K562 (cell line): Measurements from ENCODE around the gene ARMH4. TPM values are rescaled to one million over a fixed set of nuclear protein-coding genes. Genes with fewer than 3 reads are reported as not detected.

Experiments
- MED1 ChIP-seq: sonication (generic); formaldehyde crosslinking; IDR thresholded peaks from 2 replicates; pipeline ENCODE4 v1.8.1; 2023; ENCODE audit warnings: missing genetic modification reagents, borderline replicate concordance
- TRIM24 ChIP-seq, 2 experiments: fragments of 450-650 bp; IDR thresholded peaks; 2 replicates each; pipeline ENCODE4 v1.6.1; 2016
- ZBTB40 ChIP-seq, 2 experiments: fragments of 450-650 bp in 1 of 2; sonication (generic) in 1 of 2; formaldehyde crosslinking in 1 of 2; IDR thresholded peaks; 2 replicates each; pipeline versions ENCODE4 v1.7.1 to v1.9.0; 2016 to 2022; ENCODE audit warnings: inconsistent platforms in 1 of 2, mild to moderate bottlenecking in 1 of 2, missing genetic modification reagents in 1 of 2
- ZMIZ1 ChIP-seq, 2 experiments: fragments of 150-350 bp in 1 of 2; IDR thresholded peaks; 2 replicates each; pipeline ENCODE4 v1.6.1; 2012 to 2016; ENCODE audit warnings: low read depth in 2 of 2, low read length in 2 of 2, mild to moderate bottlenecking in 1 of 2, moderate library complexity in 1 of 2
- ZNF785 ChIP-seq: fragments of 250-450 bp; sonication (Bioruptor Pico); IDR thresholded peaks from 2 replicates; pipeline ENCODE4 v1.4.0; 2020; ENCODE audit warnings: mild to moderate bottlenecking
- polyA plus RNA-seq, 8 experiments: library from polyadenylated mRNA; depleted of rRNA in 4 of 8; stranded (reverse) in 5 of 8; unstranded in 3 of 8; fragments of >200 nt; fragmentation: Nextera tagmentation in 2 of 8; fragmentation: Illumina TruSeq in 1 of 8; extraction: Ambion mirVana in 2 of 8; extraction: Trizol in 1 of 8; gene quantifications; 2 replicates each; pipeline versions ENCODE4 v1.2.1 to v1.2.3, GENCODE V29; 2011 to 2014; ENCODE audit warnings: inconsistent platforms in 1 of 8, missing spikeins in 1 of 8
- total RNA-seq, 7 experiments: library from RNA; depleted of rRNA in 6 of 7; stranded (reverse); fragments of >200 nt in 6 of 7; fragmentation: Illumina TruSeq in 2 of 7; extraction: Trizol in 2 of 7; gene quantifications; 2 replicates each; pipeline versions ENCODE4 v1.2.1 to v1.2.3, GENCODE V29; 2011 to 2021; ENCODE audit warnings: low replicate concordance in 1 of 7

ARMH4 gene
- total and polyA plus RNA-seq, 9 of the 15 experiments (the other 6 are each of a cell fraction or from before 2014, with no cell fraction given): 0.06 to 0.98 (median 0.07) TPM; not detected in 2

- no peak for TF ChIP-seq ZBTB40 (IDR thresholded peaks at IDR 0.05)
- TF ChIP-seq ZBTB40 (CRISPR knock-in tag; IDR thresholded peaks at IDR 0.05): no peak
- no peak for TF ChIP-seq TRIM24 (IDR thresholded peaks at IDR 0.05)
- no peak for TF ChIP-seq ZNF785 (CRISPR knock-in tag)
- TF ChIP-seq ZMIZ1 (IDR thresholded peaks at IDR 0.05; ENCODE audit: low read depth in 2 of 2, low read length in 2 of 2): no peak
- no peak for TF ChIP-seq MED1 (CRISPR knock-in tag)
Measured at GRCh38 chr14:58002618-58003017, 149.4 kb downstream of the ARMH4 start (continued).
